Fibroblast of lung (primary cell): ENCODE measurements around the gene ZEB2.

Experiments
- EZH2 ChIP-seq: IDR thresholded peaks from 2 replicates; pipeline ENCODE4 v1.5.1; 2012; ENCODE audit warnings: low read length, control low read depth, mild to moderate bottlenecking; ENCODE audit errors: missing control alignments
- TF ChIP-seq, protein P1 (sequence below), 2 donors: IDR thresholded peaks in 1 of 2; conservative IDR thresholded peaks in 1 of 2; 1 replicate in 1 of 2; 2 replicates in 1 of 2; pipeline ENCODE4 v1.5.1; 2011 to 2012; ENCODE audit warnings: low read length in 2 of 2, control low read depth in 1 of 2, inconsistent platforms in 1 of 2, low read depth in 1 of 2, mild to moderate bottlenecking in 1 of 2

DNA sequence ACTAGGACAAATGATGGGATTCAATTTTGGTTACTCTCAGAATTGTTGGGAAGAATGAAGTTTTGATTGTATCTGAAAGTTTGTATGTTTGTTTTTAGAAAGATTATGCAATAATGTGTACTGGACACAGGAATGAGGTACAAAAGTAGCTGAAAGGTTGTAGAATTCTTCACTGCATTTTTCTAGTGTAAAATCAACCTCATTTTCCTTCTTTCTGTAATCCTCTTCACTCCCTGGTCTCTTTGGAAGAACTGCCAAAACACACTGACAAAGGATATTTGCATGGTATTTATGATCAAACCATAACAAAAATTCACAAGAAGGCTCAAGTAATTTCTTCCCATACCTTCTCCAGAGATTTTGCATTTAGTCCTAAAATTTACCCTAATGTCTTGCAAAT, 110.7 kb downstream of the ZEB2 start:
- TF ChIP-seq EZH2 = no peak
- TF ChIP-seq, protein P1, sequence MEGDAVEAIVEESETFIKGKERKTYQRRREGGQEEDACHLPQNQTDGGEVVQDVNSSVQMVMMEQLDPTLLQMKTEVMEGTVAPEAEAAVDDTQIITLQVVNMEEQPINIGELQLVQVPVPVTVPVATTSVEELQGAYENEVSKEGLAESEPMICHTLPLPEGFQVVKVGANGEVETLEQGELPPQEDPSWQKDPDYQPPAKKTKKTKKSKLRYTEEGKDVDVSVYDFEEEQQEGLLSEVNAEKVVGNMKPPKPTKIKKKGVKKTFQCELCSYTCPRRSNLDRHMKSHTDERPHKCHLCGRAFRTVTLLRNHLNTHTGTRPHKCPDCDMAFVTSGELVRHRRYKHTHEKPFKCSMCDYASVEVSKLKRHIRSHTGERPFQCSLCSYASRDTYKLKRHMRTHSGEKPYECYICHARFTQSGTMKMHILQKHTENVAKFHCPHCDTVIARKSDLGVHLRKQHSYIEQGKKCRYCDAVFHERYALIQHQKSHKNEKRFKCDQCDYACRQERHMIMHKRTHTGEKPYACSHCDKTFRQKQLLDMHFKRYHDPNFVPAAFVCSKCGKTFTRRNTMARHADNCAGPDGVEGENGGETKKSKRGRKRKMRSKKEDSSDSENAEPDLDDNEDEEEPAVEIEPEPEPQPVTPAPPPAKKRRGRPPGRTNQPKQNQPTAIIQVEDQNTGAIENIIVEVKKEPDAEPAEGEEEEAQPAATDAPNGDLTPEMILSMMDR (conservative IDR thresholded peaks at IDR 0.05 in 1 of 2, IDR thresholded peaks at IDR 0.05 in 1 of 2; ENCODE audit: low read depth in 1 of 2, low read length in 2 of 2) = no peak
